Upper lobe of left lung (tissue), 6 donors: Measurements from ENCODE around the gene NCBP3. TPM values are rescaled to one million over a fixed set of nuclear protein-coding genes. Genes with fewer than 3 reads are reported as not detected.

Source experiments
- ATAC-seq, 2 donors: fragments of 200-7000 bp; cut with Tn5 transposase; one replicate each; pipeline ENCODE4 v1.9.1; 2022; ENCODE audit warnings: mild to moderate bottlenecking in 2 of 2, moderate library complexity in 2 of 2; ENCODE audit not compliant: low FRiP score in 2 of 2
- DNase-seq, 2 donors: peaks; one replicate each; pipeline ENCODE4 v3.0.0-alpha.2; 2019 to 2020
- H3K27ac ChIP-seq, 4 donors: fragments of 200-600 bp; sonication (generic); one replicate each; pipeline ENCODE4 v1.5.1; 2016 to 2019
- H3K27me3 ChIP-seq, 4 donors: fragments of 200-600 bp; sonication (generic); one replicate each; pipeline ENCODE4 v1.5.1; 2017 to 2019
- H3K36me3 ChIP-seq, 4 donors: fragments of 200-600 bp; sonication (generic); one replicate each; pipeline ENCODE4 v1.5.1; 2016 to 2019
- H3K4me1 ChIP-seq, 4 donors: fragments of 200-600 bp; sonication (generic); one replicate each; pipeline ENCODE4 v1.5.1; 2018 to 2019
- H3K4me3 ChIP-seq, 4 donors: fragments of 200-600 bp; sonication (generic); one replicate each; pipeline ENCODE4 v1.5.1; 2017 to 2019; ENCODE audit warnings: mild to moderate bottlenecking in 2 of 4, moderate library complexity in 1 of 4
- H3K9me3 ChIP-seq, 4 donors: fragments of 200-600 bp; sonication (generic); one replicate each; pipeline ENCODE4 v1.5.1; 2018 to 2019
- EP300 ChIP-seq, 4 donors: sonication (generic); formaldehyde crosslinking; IDR thresholded peaks; one replicate each; pipeline ENCODE4 v1.5.1; 2017; ENCODE audit warnings: antibody characterized with exemption in 4 of 4, control low read depth in 2 of 4
- POLR2A ChIP-seq, 4 donors: fragments of 450-650 bp; IDR thresholded peaks; one replicate each; pipeline ENCODE4 v1.5.1; 2016 to 2017; ENCODE audit warnings: antibody characterized with exemption in 4 of 4, mild to moderate bottlenecking in 2 of 4
- POLR2AphosphoS5 ChIP-seq, 2 donors: sonication (generic); formaldehyde crosslinking; IDR thresholded peaks; one replicate each; pipeline ENCODE4 v1.5.1; 2017; ENCODE audit warnings: antibody characterized with exemption in 2 of 2
- WGBS, 2 donors: methylation state at CpG; one replicate each; pipeline ENCODE4 v1.1.5; 2017 to 2018; 5-methylcytosine and 5-hydroxymethylcytosine counted together
- total RNA-seq, 6 donors: library from RNA; depleted of rRNA in 4 of 6; stranded (reverse); fragments of >200 nt in 4 of 6; gene quantifications; one replicate each; pipeline versions ENCODE4 v1.1.0 to v1.2.1, GENCODE V29; 2016 to 2021
- TF ChIP-seq, protein P1 (sequence below), 6 experiments: fragments of 450-650 bp in 4 of 6; fragments of 200-600 bp in 2 of 6; sonication (generic) in 2 of 6; IDR thresholded peaks; one replicate each; pipeline ENCODE4 v1.5.1; 2016 to 2019; ENCODE audit warnings: antibody characterized with exemption in 6 of 6
- donor health status: DM: no; HTN: no; CAD: no; lungs with moderate emphysema.
- donor health status: DM: no; HTN: yes; CAD: no; lungs with severe emphysema.

NCBP3 gene
- total RNA-seq, 6 donors from 2014 or later: 17.3 to 43.0 (median 32.5) TPM

DNA sequence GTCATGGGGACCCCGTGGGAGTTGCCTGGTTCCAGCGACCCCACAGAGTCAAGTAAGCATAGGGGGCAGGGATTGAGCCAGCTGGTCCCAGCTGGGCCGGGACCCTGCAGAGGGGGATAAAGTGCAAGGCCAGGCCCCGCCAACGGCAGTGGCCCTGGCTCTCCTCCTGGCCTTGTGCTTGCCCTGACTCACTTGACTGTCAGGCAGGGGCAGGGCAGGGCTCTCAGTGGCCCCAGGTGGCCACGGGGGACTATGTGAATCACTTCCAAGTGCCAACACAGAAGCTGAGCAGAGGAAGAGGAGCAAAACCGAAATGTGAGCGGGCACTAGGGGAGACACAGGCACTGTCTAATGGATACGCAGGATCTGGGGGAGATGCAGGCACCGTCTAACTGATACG, 21.6 kb upstream of the NCBP3 start:
- H3K4me1 ChIP-seq: peaks cover 4 to 13% (median 5%) of the 10 kb centered on the region in 4 donors
- no peak for ATAC-seq
- 81 to 89% methylated on average over 9 to 11 of the region's 11 CpGs for WGBS, 2 donors
- no peak for DNase-seq
- H3K36me3 ChIP-seq: peaks cover 0 to 13% (median under 1%) of the 10 kb centered on the region in 4 donors
- H3K9me3 ChIP-seq: no peaks in the 10 kb centered on the region
- H3K4me3 ChIP-seq: no peak overlapping the region
- TF ChIP-seq POLR2AphosphoS5 (IDR thresholded peaks at IDR 0.05) (no peak), POLR2A (IDR thresholded peaks at IDR 0.05) (no peak), EP300 (IDR thresholded peaks at IDR 0.05) (no peak)
- TF ChIP-seq, protein P1, sequence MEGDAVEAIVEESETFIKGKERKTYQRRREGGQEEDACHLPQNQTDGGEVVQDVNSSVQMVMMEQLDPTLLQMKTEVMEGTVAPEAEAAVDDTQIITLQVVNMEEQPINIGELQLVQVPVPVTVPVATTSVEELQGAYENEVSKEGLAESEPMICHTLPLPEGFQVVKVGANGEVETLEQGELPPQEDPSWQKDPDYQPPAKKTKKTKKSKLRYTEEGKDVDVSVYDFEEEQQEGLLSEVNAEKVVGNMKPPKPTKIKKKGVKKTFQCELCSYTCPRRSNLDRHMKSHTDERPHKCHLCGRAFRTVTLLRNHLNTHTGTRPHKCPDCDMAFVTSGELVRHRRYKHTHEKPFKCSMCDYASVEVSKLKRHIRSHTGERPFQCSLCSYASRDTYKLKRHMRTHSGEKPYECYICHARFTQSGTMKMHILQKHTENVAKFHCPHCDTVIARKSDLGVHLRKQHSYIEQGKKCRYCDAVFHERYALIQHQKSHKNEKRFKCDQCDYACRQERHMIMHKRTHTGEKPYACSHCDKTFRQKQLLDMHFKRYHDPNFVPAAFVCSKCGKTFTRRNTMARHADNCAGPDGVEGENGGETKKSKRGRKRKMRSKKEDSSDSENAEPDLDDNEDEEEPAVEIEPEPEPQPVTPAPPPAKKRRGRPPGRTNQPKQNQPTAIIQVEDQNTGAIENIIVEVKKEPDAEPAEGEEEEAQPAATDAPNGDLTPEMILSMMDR (IDR thresholded peaks at IDR 0.05): no peak
- no peak overlapping the region for H3K27ac ChIP-seq
- no peaks in the 10 kb centered on the region for H3K27me3 ChIP-seq

DNA sequence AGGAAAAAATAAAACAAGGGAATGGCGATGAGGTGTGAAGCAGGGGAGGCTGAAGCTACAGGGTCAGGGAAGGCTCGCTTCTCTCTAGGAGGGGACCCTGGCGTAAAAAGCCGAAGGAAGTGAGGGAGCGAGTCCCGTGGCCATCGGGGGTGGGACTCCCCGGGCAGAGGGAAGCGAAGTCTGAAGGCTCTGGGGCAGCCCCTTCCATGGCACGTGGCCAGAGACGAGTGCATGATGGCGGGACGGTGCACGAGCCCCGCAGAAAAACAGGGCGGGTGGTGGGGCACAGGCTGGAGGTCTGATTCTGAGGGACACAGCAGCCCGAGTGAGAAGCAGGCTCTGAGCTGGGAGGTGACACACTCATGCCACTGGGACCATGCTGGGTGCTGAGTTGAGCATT, 21.1 kb upstream of the NCBP3 start:
- ATAC-seq (no peak), DNase-seq (peak in 1 of 2 donors; percentile 58)
- Histone ChIP-seq H3K4me3 (no peak overlapping the region), H3K4me1 (peaks cover 4 to 13% (median 5%) of the 10 kb centered on the region in 4 donors), H3K27me3 (no peaks in the 10 kb centered on the region), H3K36me3 (peaks cover 0 to 9% (median 0%) of the 10 kb centered on the region in 4 donors), H3K27ac (no peak overlapping the region), H3K9me3 (no peaks in the 10 kb centered on the region)
- 75 to 82% methylated on average over 17 of the region's 17 CpGs for WGBS, 2 donors
- TF ChIP-seq POLR2A (IDR thresholded peaks at IDR 0.05) (no peak), EP300 (IDR thresholded peaks at IDR 0.05) (no peak), POLR2AphosphoS5 (IDR thresholded peaks at IDR 0.05) (no peak)
- TF ChIP-seq, protein P1 (IDR thresholded peaks at IDR 0.05): no peak

DNA sequence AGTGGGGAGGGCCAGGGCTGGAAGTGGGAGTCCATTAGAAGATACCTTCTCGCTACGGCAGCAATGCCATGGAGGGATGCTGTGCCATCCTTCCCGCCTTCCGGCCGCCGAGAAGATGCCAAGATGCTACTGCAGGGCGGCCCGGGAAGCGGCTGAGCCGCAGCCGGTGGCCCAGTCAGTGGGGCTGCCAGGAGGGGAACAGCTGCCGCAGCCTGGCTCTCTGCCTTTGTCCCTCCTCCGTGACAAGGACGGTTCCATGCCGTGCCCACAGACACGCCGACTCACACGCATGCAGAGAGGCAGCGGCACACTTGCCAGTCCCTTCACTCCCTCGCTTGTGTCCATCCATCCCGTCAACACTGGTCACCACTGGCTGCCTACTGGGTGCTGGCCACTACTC, 20.2 kb upstream of the NCBP3 start:
- no peak for TF ChIP-seq EP300 (IDR thresholded peaks at IDR 0.05)
- no peak for TF ChIP-seq POLR2AphosphoS5 (IDR thresholded peaks at IDR 0.05)
- 93% methylated on average over 13 to 21 of the region's 21 CpGs for WGBS, 2 donors
- Histone ChIP-seq H3K9me3 (no peaks in the 10 kb centered on the region), H3K36me3 (peaks cover 0 to 11% (median 4%) of the 10 kb centered on the region in 4 donors), H3K27ac (no peak overlapping the region), H3K27me3 (no peaks in the 10 kb centered on the region), H3K4me1 (peaks cover 4 to 13% (median 5%) of the 10 kb centered on the region in 4 donors), H3K4me3 (no peak overlapping the region)
- ATAC-seq (no peak), DNase-seq (peak in 1 of 2 donors; percentile 76)

DNA sequence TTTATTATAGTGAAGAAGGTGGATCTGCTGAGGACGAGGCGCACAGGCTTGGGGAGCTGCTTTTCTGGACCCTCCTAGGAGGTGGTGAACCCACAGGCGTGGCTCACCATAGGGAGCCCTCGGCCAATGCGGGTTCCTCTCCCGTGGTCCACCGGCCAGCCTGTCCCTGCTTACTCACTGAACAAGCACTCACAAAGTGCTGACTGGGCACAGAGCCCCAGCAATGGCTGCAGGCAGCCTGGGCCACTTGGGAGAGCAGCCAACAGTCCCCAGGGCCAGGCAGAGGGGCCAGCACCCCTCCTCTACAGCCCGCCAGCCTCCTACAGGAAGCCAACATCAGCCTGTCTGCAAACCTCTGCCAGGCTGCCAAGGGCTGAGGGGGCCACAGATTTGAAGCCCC, 19.1 kb upstream of the NCBP3 start:
- TF ChIP-seq POLR2A (IDR thresholded peaks at IDR 0.05) (no peak), EP300 (IDR thresholded peaks at IDR 0.05) (no peak), POLR2AphosphoS5 (IDR thresholded peaks at IDR 0.05) (no peak)
- Histone ChIP-seq H3K36me3 (peaks cover 0 to 20% (median 11%) of the 10 kb centered on the region in 4 donors), H3K4me3 (no peak overlapping the region), H3K9me3 (no peaks in the 10 kb centered on the region), H3K27me3 (no peaks in the 10 kb centered on the region), H3K27ac (no peak overlapping the region), H3K4me1 (peaks cover 0 to 8% (median 5%) of the 10 kb centered on the region in 4 donors)
- DNase-seq (peak; percentile 61 to 79), ATAC-seq (peak; percentile 16 to 33)
- 16 to 89% methylated on average over 3 to 6 of the region's 8 CpGs for WGBS, 2 donors

DNA sequence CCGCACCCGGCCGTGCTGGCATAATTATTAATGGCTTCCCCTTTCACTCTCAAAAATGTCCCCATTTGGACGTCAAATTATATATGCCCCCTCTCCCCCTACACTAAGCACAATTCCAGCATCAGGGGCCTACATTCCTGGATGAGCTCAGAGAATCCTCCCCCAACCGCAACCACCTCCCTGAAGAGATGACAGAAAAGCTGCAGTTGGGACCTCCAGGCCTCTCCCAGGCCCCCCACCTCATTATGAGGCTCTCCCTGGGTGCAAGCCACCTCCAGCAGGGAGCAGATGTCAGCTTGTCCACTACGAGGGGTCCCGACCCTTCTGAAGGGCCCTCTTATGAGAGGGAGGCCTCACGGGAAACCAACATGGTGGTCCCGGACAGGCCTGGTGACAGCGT, 18.5 kb upstream of the NCBP3 start:
- Histone ChIP-seq H3K4me1 (peaks cover 0 to 8% (median 5%) of the 10 kb centered on the region in 4 donors), H3K4me3 (no peak overlapping the region), H3K27me3 (no peaks in the 10 kb centered on the region), H3K27ac (no peak overlapping the region), H3K36me3 (peaks cover 0 to 20% (median 11%) of the 10 kb centered on the region in 4 donors), H3K9me3 (no peaks in the 10 kb centered on the region)
- WGBS, 2 donors: 84 to 92% methylated on average over 5 to 10 of the region's 10 CpGs
- TF ChIP-seq POLR2A (IDR thresholded peaks at IDR 0.05): no peak
- TF ChIP-seq EP300 (IDR thresholded peaks at IDR 0.05): no peak
- TF ChIP-seq, protein P1 (IDR thresholded peaks at IDR 0.05): no peak
- no peak for TF ChIP-seq POLR2AphosphoS5 (IDR thresholded peaks at IDR 0.05)
- ATAC-seq: no peak
- DNase-seq: no peak
